Left hindlimb (tissue), 1 donor: Measurements from ENCODE around the gene CNTNAP2.

Experiments used
- DNase-seq: peaks from one replicate; pipeline ENCODE4 v3.0.0-alpha.2; 2018

The CNTNAP2 gene

DNA sequence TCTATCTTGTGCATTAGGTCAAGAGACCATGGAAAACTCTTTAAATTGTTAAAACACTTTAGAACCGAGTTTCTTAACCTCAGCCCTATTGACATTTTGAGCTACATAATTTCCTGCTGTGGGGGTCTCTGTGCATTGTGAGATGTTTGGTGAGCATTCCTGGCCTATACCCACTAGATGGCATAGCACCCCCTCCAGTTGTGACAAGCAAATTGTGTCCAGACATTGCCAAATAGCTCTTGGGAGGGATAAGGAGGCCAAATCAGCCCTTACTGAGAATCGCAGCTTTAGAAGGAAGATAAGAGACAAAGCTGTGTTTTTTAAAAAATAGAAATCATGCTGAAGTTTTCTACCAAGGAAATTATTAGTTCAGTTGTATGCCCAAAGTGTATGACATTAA lies 1315.5 kb downstream of the CNTNAP2 start:
- no peak for DNase-seq

GRCh38 chr7:147432576-147432975 lies 1316.0 kb downstream of the CNTNAP2 start:
- no peak for DNase-seq

- DNase-seq, result no peak
These were observed 1320.1 kb downstream of the CNTNAP2 start for GRCh38 chr7:147436718-147437117.

DNA sequence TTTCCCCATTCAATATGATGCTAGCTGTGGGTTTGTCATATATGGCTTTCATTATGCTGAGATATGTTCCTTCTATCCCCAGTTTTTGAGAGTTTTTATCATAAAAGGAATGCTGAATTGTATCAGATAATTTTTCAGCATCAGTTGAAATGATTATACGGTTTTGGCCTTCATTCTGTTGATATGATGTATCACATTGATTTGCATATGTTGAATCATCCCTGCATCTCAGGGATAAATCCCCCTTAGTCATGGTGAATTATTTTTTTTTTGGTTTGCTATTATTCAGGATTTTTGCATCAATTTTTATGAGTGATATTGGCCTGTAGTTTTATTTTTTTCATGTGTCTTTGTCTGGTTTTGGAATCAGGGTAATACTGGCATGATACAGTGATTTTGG lies 1321.6 kb downstream of the CNTNAP2 start:
- DNase-seq, result no peak

GRCh38 chr7:147443942-147444341 lies 1327.3 kb downstream of the CNTNAP2 start:
- no peak for DNase-seq

- DNase-seq, result no peak
These were observed 1336.2 kb downstream of the CNTNAP2 start for GRCh38 chr7:147452816-147453215.

DNA sequence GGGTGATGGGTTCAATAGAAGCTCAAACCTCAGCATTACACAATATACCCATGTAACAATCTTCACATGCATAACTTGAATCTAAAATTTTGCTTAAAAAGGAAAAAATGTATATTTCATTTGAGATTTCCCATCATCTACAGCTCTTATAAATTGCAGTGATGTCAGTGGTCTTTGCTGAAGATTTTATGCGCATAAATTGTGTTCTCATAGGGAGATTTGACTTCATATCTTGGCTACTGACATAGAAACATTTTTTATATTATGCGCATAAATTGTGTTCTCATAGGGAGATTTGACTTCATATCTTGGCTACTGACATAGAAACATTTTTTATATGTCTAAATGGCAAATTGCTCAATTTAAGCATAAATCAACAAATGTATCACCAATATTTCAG lies 1348.6 kb downstream of the CNTNAP2 start:
- no peak for DNase-seq

DNA sequence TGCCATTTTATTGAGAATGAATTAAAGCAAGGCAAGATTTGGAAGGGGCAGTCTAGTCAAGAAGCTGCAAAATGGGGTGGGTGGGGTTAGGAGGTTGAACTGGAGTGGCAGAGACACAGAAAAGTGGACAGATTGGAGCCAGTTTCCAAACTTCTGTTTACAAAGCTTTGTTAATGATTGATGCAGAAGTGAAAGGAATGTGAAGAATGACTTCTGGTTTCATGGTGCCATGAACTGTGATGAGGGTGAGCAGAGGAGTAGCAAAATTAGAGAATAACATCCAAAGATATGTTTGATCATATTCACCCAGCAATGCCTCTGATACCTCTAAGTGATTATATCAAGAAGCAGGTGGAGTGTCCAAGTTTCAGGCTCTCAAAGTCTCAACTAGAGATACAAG lies 1356.0 kb downstream of the CNTNAP2 start:
- DNase-seq, result no peak

- DNase-seq, result no peak
These were observed 1358.3 kb downstream of the CNTNAP2 start for GRCh38 chr7:147474862-147475261.

DNA sequence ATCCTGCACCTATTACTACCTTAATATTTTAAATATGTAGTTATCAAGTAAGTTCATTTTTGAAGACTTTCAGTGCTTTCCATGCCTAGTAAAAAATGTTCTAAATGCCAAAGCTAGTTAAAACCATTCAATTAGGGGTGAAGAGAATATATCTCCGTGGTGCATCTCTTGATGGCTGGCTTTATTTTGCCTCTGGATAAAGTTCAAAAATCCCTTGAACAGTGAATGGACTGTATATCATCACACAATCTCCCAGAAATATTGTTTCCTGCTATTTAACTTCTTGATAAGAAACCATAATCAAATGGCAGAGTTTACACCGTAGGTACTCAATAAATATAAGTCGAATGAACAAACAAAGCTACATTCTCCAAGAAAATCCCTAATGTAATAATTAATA lies 1360.9 kb downstream of the CNTNAP2 start:
- no peak for DNase-seq

DNA sequence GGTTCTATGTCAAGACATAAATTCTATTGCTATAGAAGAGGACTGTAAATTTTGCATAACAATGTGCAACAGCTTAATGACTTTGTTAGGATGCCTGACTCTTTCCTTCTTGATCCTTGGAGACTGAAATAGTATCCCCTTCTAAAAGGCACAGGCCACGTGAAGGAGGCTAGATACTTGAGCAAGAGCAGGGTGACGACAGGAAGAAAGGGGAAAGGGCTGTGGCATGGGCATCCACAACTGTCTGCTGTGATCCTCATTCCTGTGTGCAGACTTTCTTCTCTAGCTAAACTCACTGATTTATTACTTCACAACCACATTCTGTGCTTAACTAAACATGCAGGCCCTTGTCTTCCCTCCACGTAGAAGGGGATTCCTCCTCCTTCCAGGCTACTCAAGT lies 1362.2 kb downstream of the CNTNAP2 start:
- DNase-seq, result no peak

DNA sequence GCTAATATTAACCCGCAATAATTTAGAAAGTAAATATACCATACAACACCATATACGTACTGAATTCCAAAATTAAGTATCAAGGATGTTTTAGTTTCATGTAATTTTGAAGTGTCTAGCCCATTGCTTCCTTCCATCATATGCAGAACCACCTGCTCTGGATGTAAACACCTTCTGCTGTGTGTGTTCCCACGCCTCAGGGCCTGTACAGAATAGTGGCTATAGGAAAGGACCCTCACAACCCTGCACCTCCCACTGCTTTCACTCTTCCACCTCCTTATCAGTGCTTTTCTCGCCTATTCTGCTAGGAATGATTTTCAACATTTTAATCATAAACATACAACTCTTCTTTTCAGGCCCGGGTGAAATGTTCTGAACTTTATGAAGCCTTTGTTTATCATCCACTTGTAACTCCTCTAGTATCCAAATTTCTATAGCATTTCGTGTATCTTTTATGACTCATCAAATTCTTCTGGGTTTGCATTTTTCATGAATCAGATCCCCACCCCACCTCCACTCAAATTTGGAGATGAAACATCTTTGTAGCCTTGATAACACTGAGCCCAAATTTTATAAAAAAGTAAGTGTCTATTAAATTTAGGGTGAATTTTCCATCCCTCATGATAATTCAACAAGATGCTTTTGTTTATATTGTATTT lies 1367.2 kb downstream of the CNTNAP2 start:
- no peak for DNase-seq

- DNase-seq, result no peak
These were observed 1369.1 kb downstream of the CNTNAP2 start for GRCh38 chr7:147485660-147486210.

DNA sequence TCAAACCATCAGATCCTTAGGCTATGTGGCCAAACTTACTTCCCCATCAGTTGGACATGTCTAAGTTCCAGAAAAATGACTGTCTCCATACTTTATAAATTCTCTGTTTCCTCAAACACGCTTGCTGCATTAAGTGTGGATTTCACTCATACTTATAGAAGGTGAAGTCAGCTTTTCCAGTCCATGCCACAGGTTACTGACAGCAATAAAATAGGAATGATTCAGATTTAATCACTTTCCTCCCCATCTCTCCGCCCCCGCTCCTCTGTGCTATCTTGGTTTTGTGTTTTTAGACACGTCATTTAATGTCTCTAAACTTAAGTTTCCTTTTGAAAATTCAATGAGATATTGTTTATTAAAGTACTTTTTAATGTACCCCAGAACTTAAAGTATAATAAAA lies 1376.0 kb downstream of the CNTNAP2 start:
- no peak for DNase-seq

DNA sequence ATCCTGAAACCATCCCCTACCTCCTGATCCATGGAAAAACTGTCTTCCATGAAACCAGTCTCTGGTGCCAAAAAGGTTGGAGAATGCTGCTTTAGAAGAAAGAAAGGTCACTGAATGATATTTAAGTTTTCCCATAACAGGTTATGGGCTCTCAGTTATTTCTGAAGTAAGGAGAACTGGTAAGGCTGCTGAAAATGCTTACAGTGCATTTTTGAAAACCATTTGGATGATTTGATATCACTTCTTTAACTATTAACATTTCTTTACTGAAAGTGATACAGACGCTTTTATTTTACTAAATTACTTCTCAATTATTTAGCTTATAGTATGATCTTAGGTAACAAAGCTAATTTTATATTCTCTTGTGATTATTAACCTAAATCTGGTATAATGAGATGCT lies 1379.6 kb downstream of the CNTNAP2 start:
- no peak for DNase-seq

- DNase-seq, result no peak
These were observed 1380.6 kb downstream of the CNTNAP2 start for GRCh38 chr7:147497246-147497645.

GRCh38 chr7:147498081-147498480 lies 1381.5 kb downstream of the CNTNAP2 start:
- no peak for DNase-seq

- DNase-seq, result no peak
These were observed 1392.5 kb downstream of the CNTNAP2 start for GRCh38 chr7:147509035-147509501.

- DNase-seq, result no peak
These were observed 1393.1 kb downstream of the CNTNAP2 start for GRCh38 chr7:147509541-147510200.

DNA sequence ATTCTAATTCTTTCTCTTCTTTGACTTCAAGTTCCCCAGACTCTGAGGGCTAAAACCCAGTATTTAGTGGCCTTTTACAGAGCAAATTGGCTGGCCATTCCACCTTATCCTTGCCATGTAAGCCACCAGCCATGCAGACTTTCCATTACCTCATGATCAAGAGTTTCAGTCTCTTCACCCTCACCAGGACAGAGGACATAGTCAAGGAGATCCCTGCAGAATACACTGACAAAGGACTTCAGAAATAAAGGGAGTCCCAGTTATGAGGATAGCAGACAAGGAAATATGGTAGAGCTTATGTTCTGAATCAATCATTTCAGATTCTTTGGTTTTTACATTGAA lies 1393.6 kb downstream of the CNTNAP2 start:
- no peak for DNase-seq

DNA sequence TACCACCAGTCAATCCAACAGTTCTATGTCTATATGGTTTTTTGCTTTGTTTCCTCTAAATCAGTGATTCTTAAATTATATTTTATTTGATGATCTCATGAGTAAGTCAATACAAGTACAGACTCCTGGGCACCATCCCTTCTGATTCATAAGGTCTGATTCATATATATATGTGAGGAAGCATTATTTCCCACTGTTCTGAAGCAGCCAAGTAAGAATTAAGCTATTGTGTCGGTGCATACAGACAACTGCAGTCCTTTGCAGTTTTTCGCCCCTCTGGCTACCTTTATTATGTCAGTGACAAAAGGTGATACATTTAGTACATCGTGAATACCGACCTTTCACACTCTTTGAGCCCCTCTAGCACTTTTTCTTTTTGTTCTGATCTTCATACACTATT lies 1394.3 kb downstream of the CNTNAP2 start:
- no peak for DNase-seq

GRCh38 chr7:147513451-147513850 lies 1396.8 kb downstream of the CNTNAP2 start:
- no peak for DNase-seq

GRCh38 chr7:147516391-147516790 lies 1399.8 kb downstream of the CNTNAP2 start:
- no peak for DNase-seq

GRCh38 chr7:147519062-147519461 lies 1402.5 kb downstream of the CNTNAP2 start:
- DNase-seq, result no peak

DNA sequence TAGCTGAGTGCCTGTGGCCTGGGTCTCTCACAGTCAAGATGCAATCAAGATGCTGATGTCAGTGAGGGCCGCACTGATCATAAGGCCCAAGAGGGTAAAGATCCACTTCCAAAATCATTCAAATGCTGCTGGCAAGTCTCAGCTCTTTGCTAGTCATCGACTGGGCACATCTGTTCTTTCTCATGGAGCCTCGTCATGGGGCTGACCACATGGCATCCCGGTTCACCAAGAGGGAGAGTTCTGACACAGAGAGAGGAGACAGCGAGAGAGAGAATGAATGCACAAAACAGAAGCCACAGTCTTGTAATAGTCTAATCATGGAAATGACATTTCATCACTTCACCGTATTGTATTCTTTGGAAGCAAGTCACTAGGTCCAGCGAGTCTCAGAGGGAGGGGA lies 1406.5 kb downstream of the CNTNAP2 start:
- DNase-seq, result no peak
